Neural cell (in vitro differentiated cells): ENCODE measurements around the gene GLI3.
A peak's percentile ranks its signal among the peaks of the same experiment; 100 is the strongest.

Source experiments
- EP300 ChIP-seq: fragments of 450-650 bp; conservative IDR thresholded peaks from 2 replicates; pipeline ENCODE4 v1.6.1; 2014; ENCODE audit warnings: antibody characterized with exemption, mild to moderate bottlenecking, moderate library complexity; ENCODE audit not compliant: poor library complexity, severe bottlenecking
- TAF1 ChIP-seq: IDR thresholded peaks from 2 replicates; pipeline ENCODE4 v1.6.1; 2012; ENCODE audit warnings: low read depth
- TF ChIP-seq, protein P1 (sequence below): fragments of 450-650 bp; IDR thresholded peaks from 2 replicates; pipeline ENCODE4 v1.5.1; 2014; ENCODE audit warnings: antibody characterized with exemption, mild to moderate bottlenecking, moderate library complexity; ENCODE audit not compliant: poor library complexity, severe bottlenecking
- TF ChIP-seq, protein P2 (sequence below): IDR thresholded peaks from 2 replicates; pipeline ENCODE4 v1.6.1; 2012; ENCODE audit warnings: borderline replicate concordance

- TF ChIP-seq, protein P1, sequence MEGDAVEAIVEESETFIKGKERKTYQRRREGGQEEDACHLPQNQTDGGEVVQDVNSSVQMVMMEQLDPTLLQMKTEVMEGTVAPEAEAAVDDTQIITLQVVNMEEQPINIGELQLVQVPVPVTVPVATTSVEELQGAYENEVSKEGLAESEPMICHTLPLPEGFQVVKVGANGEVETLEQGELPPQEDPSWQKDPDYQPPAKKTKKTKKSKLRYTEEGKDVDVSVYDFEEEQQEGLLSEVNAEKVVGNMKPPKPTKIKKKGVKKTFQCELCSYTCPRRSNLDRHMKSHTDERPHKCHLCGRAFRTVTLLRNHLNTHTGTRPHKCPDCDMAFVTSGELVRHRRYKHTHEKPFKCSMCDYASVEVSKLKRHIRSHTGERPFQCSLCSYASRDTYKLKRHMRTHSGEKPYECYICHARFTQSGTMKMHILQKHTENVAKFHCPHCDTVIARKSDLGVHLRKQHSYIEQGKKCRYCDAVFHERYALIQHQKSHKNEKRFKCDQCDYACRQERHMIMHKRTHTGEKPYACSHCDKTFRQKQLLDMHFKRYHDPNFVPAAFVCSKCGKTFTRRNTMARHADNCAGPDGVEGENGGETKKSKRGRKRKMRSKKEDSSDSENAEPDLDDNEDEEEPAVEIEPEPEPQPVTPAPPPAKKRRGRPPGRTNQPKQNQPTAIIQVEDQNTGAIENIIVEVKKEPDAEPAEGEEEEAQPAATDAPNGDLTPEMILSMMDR = peak; percentile 66
- TF ChIP-seq EP300 = no peak
- TF ChIP-seq TAF1 = no peak
- TF ChIP-seq, protein P2, sequence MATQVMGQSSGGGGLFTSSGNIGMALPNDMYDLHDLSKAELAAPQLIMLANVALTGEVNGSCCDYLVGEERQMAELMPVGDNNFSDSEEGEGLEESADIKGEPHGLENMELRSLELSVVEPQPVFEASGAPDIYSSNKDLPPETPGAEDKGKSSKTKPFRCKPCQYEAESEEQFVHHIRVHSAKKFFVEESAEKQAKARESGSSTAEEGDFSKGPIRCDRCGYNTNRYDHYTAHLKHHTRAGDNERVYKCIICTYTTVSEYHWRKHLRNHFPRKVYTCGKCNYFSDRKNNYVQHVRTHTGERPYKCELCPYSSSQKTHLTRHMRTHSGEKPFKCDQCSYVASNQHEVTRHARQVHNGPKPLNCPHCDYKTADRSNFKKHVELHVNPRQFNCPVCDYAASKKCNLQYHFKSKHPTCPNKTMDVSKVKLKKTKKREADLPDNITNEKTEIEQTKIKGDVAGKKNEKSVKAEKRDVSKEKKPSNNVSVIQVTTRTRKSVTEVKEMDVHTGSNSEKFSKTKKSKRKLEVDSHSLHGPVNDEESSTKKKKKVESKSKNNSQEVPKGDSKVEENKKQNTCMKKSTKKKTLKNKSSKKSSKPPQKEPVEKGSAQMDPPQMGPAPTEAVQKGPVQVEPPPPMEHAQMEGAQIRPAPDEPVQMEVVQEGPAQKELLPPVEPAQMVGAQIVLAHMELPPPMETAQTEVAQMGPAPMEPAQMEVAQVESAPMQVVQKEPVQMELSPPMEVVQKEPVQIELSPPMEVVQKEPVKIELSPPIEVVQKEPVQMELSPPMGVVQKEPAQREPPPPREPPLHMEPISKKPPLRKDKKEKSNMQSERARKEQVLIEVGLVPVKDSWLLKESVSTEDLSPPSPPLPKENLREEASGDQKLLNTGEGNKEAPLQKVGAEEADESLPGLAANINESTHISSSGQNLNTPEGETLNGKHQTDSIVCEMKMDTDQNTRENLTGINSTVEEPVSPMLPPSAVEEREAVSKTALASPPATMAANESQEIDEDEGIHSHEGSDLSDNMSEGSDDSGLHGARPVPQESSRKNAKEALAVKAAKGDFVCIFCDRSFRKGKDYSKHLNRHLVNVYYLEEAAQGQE = no peak
Observed at GRCh38 chr7:42014625-42015618, 222.1 kb downstream of the GLI3 start.
